GOT3 (cell line): ENCODE results near the gene NBEA.

Source experiments
- DNase-seq: peaks from one replicate; lab custom pipeline; 2025; ENCODE audit warnings: mixed read lengths; lab: John Stamatoyannopoulos, UW

The NBEA gene

GRCh38 chr13:35179920-35180663, 238.0 kb downstream of the NBEA start:
- no peak for DNase-seq

DNA sequence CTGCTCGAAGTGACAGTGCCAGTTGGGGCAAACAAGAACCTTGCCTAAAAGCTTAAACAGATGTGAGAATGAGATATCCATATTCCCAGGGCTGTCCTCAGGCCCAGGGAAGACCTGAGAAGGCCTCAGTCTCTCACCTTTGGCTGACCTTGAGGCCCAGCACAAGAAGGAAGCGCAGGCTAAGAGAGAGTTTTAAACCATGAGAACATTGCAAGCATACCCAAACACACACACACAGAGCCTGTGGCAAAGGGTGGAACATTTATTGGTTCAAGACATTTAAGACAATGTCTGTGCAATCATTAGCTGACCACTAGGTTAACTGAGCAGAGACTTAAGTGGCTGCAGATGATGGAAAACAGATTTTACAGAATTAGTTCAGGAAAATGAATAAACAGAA, 248.2 kb downstream of the NBEA start:
- no peak for DNase-seq

GRCh38 chr13:35191883-35192282, 249.8 kb downstream of the NBEA start:
- no peak for DNase-seq

- no peak for DNase-seq
Observed at GRCh38 chr13:35198613-35199200, 256.6 kb downstream of the NBEA start.

GRCh38 chr13:35208587-35208986, 266.5 kb downstream of the NBEA start:
- DNase-seq, result no peak

DNA sequence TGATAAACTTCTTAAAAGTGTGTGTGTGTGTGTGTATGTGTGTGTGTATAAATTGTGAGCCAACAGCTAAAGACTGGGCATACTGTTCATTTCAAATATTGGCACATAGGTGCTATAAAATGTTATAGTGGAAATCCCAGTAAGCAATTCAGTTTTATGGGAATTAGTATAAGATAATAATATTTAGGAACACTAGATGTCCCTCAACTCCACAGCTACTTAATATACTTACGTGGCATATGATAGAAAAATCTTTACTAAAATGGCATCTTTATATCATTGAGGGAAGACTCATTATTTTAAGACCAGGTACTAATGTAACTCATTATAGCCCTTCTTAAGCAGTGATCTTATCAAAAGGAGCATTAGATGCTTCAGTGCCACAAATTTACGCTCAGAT, 268.2 kb downstream of the NBEA start:
- DNase-seq, result no peak

GRCh38 chr13:35211949-35212348, 269.9 kb downstream of the NBEA start:
- no peak for DNase-seq

- no peak for DNase-seq
Observed at GRCh38 chr13:35213911-35214310, 271.8 kb downstream of the NBEA start.

DNA sequence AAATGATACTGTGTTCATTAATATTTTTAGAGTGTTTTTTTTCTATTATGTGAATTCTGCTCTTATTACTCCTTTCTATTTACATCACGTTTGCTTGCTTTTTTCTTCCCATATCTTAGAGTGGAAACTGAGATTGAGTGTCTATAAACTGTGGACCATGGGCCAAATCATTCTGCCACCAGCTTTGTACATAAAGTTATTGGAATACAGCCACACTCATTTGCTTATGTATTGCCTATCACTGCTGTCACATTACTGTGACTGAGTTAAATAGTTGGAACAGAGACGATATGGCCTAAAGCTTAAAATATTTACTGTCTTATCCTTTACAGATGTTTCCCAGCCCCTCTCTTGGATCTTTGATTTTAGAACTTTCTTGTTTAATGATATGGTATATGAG, 274.1 kb downstream of the NBEA start:
- DNase-seq, result no peak

- DNase-seq, result no peak
Observed at GRCh38 chr13:35219021-35219420, 277.0 kb downstream of the NBEA start.

GRCh38 chr13:35225159-35225558, 283.1 kb downstream of the NBEA start:
- DNase-seq, result no peak

- no peak for DNase-seq
Observed at GRCh38 chr13:35225582-35225981, 283.5 kb downstream of the NBEA start.

GRCh38 chr13:35228536-35228935, 286.5 kb downstream of the NBEA start:
- DNase-seq, result no peak

GRCh38 chr13:35231426-35231825, 289.4 kb downstream of the NBEA start:
- no peak for DNase-seq

- no peak for DNase-seq
Observed at GRCh38 chr13:35238274-35238673, 296.2 kb downstream of the NBEA start.

DNA sequence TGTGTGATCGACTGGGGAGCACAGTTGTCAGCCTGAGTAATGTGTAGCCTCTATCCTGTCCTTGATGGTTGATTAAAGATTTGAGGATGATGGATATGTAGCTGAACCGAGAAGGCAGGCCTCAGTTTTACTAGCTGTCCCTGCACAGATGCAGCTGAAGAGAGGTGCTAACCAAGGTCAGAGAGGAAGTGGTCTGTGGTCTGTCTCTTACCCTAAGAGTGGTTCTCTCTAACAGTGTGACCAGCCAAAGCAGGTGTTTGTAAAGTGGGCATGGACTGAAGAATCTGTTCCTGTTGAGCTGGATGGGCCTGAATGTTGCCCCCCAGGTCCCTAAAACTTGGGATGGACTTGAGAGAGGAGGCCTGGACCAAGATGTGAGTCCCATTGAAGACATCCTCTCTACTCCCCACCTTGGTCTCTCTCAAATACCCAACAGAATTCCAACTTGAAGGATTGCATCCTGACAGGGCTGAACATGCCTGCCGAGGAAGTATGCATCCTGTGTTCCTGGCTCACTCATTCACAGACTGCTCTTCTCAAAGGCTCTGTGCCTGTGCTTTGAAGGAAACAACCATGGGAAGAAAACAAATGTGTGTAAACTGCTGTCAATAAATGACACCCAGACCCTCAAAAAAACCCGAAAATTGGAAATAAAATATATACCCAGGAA, 310.6 kb downstream of the NBEA start:
- no peak for DNase-seq

DNA sequence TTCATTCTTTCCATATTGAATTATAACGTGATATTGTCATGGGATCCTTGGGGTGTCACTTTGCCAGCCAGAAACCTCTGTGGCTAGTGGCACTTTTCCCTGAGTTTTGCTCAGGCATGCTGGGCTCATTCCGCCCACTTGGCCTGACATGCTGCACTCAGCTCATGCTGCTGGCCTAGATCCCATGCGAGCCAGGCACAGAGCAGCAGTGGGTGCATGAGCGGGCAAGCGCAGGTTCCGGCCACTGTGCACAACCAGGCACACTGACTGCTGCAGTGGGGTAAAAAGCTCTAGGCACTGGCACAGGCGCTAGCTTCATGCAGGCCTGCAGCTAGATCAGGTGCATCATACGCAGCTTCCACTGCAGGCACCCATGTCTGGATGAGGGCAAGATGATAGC, 313.2 kb downstream of the NBEA start:
- DNase-seq, result no peak

DNA sequence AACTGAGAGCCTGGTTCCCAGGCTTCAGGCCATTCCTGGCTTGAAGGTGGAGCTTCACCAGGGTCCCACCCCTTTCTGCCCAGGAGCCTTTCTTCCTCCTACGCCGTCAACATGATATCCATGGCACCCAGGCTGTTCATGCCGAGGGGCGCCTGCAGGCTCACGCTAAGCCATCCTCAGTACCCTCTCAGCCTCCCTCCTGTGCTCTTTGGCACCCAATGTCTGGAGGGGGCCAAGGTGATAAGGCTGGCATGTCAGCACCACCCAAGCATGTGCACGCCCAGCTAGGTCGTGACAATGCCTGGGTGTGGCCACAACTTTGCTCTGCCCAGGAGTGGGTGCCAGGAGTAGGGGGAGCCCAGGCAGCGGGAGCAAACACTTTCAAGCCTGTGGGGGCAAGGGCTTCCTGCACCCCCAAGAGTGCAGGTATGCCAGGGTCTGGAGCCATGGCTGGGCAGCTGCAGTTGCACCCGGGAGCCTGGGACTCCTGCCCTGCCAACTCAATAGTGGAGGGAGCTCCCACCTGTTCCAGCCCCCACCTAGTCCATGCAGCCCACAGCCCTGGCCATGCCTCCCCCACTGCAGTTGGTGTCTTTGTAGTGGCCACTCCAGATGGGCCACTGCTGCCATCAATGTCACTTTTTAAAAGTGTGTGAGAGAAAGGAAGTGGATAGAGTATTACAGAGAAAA, 314.5 kb downstream of the NBEA start:
- no peak for DNase-seq

- no peak for DNase-seq
Observed at GRCh38 chr13:35260316-35260715, 318.2 kb downstream of the NBEA start.

GRCh38 chr13:35266412-35266811, 324.3 kb downstream of the NBEA start:
- DNase-seq, result no peak

DNA sequence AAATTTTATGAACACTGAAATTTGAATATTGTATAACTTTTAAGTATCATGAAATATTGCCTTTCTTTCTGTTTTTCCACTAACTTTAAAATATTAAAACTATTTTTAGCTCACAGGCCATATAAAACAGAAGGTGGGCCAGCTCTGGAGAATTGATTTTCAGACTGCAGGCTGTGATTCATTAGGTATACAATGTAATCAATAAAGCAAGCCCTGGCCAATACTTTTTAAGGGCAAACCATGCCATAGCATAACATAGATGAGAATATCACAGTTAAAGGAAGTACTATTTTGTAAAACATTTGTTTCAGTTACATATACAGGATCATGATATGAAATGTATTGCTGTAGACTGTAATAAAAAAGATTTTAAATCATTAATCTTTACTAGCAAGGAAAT, 336.8 kb downstream of the NBEA start:
- DNase-seq, result no peak

- no peak for DNase-seq
Observed at GRCh38 chr13:35279500-35279899, 337.4 kb downstream of the NBEA start.

DNA sequence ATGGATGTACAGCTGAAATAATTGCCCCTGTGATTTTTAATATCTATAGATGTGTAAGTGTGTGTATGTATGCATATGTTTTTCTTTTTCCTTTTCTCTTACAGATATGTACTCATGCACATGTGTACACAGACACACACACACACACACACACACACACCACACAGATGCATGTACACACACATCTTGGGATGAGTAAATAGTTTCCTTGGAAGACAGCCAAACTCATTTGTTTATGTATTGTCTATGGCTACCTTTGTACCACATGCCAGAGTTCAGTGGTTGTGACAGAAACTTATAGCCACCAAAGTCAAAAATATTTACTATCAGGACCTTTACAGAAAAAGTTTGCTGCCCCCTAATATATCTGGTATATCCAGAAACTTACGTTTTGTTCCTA, 341.8 kb downstream of the NBEA start:
- no peak for DNase-seq
